ENCODE results near the gene ZFAND3.

The ZFAND3 gene

DNA sequence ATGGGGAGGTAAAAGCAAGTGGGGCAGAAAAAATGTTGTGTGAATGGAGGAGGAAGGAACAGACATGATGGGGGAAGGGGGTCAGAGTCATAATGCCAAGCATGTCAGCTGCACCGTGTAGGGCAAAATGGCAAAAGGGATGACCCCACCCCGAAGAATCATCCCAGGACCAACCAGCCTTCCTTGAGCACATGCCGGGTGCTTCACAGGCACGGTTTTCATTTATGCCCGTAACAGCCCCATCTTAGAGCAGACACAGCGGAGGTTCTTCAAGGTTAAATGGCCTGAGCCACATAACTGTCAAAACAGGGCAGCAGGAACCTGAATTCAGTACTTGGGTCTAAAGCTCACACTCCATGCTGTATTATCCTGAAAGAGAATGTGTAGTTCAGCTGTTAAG is 322.2 kb downstream of the ZFAND3 start:
- no peaks in the 10 kb centered on the region for H3K27me3 ChIP-seq (replicated peaks; ENCODE audit: insufficient read depth, low read length)
- H2AFZ ChIP-seq (ENCODE audit: low read length): no peak overlapping the region
- DNase-seq: no peak
- no peak overlapping the region for H3K27ac ChIP-seq (ENCODE audit: low read length)
- H3K4me3 ChIP-seq (ENCODE audit: low read length): no peak overlapping the region
- H3K9me2 ChIP-seq (replicated peaks; ENCODE audit: insufficient read depth, low read length): no peaks in the 10 kb centered on the region
- TF ChIP-seq EZH2phosphoT487 (IDR thresholded peaks at IDR 0.05; ENCODE audit: low read length) (no peak), EZH2 (optimal IDR thresholded peaks at IDR 0.05; ENCODE audit: low read depth, low read length) (no peak)
- TF ChIP-seq, protein P1, sequence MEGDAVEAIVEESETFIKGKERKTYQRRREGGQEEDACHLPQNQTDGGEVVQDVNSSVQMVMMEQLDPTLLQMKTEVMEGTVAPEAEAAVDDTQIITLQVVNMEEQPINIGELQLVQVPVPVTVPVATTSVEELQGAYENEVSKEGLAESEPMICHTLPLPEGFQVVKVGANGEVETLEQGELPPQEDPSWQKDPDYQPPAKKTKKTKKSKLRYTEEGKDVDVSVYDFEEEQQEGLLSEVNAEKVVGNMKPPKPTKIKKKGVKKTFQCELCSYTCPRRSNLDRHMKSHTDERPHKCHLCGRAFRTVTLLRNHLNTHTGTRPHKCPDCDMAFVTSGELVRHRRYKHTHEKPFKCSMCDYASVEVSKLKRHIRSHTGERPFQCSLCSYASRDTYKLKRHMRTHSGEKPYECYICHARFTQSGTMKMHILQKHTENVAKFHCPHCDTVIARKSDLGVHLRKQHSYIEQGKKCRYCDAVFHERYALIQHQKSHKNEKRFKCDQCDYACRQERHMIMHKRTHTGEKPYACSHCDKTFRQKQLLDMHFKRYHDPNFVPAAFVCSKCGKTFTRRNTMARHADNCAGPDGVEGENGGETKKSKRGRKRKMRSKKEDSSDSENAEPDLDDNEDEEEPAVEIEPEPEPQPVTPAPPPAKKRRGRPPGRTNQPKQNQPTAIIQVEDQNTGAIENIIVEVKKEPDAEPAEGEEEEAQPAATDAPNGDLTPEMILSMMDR (IDR thresholded peaks at IDR 0.05; ENCODE audit: low read length): no peak
- no peaks in the 10 kb centered on the region for H3K36me3 ChIP-seq (replicated peaks; ENCODE audit: insufficient read depth, low read length)
- no peaks in the 10 kb centered on the region for H3F3A ChIP-seq (ENCODE audit: insufficient read depth, low read length)
- H3K9me3 ChIP-seq (replicated peaks; ENCODE audit: insufficient read depth, low read length): no peaks in the 10 kb centered on the region
- H3K4me1 ChIP-seq (ENCODE audit: low read length): no peaks in the 10 kb centered on the region
- no peak overlapping the region for H3K9ac ChIP-seq (ENCODE audit: low read length)
- H3K79me2 ChIP-seq (ENCODE audit: low read length): no peaks in the 10 kb centered on the region
- no peak overlapping the region for H3K4me2 ChIP-seq (ENCODE audit: low read depth, low read length)
- no peaks in the 10 kb centered on the region for H4K20me1 ChIP-seq (ENCODE audit: insufficient read depth, low read length)

- Histone ChIP-seq H3K27me3 (replicated peaks; ENCODE audit: insufficient read depth, low read length) (no peaks in the 10 kb centered on the region), H2AFZ (ENCODE audit: low read length) (no peak overlapping the region), H3K27ac (ENCODE audit: low read length) (no peak overlapping the region), H3K4me1 (ENCODE audit: low read length) (no peaks in the 10 kb centered on the region), H3K4me3 (ENCODE audit: low read length) (no peak overlapping the region), H4K20me1 (ENCODE audit: insufficient read depth, low read length) (no peaks in the 10 kb centered on the region), H3K9me3 (replicated peaks; ENCODE audit: insufficient read depth, low read length) (no peaks in the 10 kb centered on the region), H3K4me2 (ENCODE audit: low read depth, low read length) (no peak overlapping the region), H3F3A (ENCODE audit: insufficient read depth, low read length) (no peaks in the 10 kb centered on the region), H3K36me3 (replicated peaks; ENCODE audit: insufficient read depth, low read length) (no peaks in the 10 kb centered on the region), H3K79me2 (ENCODE audit: low read length) (no peaks in the 10 kb centered on the region), H3K9ac (ENCODE audit: low read length) (no peak overlapping the region), H3K9me2 (replicated peaks; ENCODE audit: insufficient read depth, low read length) (no peaks in the 10 kb centered on the region)
- DNase-seq: no peak
- TF ChIP-seq, protein P1 (IDR thresholded peaks at IDR 0.05; ENCODE audit: low read length): no peak
- TF ChIP-seq EZH2 (optimal IDR thresholded peaks at IDR 0.05; ENCODE audit: low read depth, low read length): no peak
- TF ChIP-seq EZH2phosphoT487 (IDR thresholded peaks at IDR 0.05; ENCODE audit: low read length): no peak
Measured at GRCh38 chr6:38142178-38142902, 322.8 kb downstream of the ZFAND3 start.

DNA sequence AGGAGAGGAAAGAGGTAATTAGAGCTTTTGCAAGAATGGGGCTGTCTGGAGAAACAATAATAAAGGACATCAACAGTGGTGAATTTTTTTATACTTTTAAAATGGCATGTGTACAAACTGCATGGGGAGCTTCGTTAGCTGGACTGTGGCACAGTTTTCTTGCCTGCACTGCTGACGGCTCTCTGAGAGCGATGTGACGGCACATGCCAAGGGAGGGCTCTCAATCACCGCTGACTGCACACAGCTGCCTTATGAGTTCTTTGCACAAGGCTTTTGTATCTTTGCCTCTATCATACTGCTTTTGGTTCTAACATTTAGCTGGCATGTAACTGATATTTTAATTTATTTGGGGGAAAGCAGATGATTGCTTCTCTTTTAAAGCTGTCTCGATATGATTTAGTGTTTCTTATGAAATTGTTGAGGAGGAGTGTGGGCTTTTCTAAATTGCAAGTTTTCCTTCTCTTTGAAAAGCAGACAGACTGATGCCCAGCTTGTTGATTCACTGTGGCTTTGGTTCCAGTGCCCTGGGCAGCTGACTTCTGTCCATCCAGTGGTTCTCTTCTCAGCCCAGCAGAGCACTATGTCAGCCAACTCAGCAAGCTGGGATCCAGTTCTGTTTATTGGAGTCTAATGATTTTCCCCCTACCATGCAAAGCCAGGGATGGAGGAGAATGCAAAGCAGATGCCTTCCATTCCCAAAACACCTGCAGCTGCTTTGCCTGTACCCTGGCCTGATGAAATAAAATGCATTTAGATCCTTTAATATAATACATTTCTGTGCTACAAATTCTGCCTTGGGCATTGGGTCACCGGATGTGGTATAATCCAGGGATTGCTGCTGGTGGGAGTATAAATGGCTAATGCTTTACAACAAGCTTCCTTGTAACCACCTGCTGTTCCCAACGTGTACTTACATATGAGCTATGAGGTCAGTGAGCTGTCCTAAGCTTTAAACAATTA is 323.9 kb downstream of the ZFAND3 start:
- H3K27ac ChIP-seq (ENCODE audit: low read length): no peak overlapping the region
- no peak overlapping the region for H3K4me2 ChIP-seq (ENCODE audit: low read depth, low read length)
- H3K4me3 ChIP-seq (ENCODE audit: low read length): no peak overlapping the region
- H3K27me3 ChIP-seq (replicated peaks; ENCODE audit: insufficient read depth, low read length): no peaks in the 10 kb centered on the region
- no peaks in the 10 kb centered on the region for H3K4me1 ChIP-seq (ENCODE audit: low read length)
- no peaks in the 10 kb centered on the region for H3K9me3 ChIP-seq (replicated peaks; ENCODE audit: insufficient read depth, low read length)
- H3F3A ChIP-seq (ENCODE audit: insufficient read depth, low read length): no peaks in the 10 kb centered on the region
- H3K79me2 ChIP-seq (ENCODE audit: low read length): no peaks in the 10 kb centered on the region
- no peak for DNase-seq
- H2AFZ ChIP-seq (ENCODE audit: low read length): no peak overlapping the region
- no peaks in the 10 kb centered on the region for H3K9me2 ChIP-seq (replicated peaks; ENCODE audit: insufficient read depth, low read length)
- no peak overlapping the region for H3K9ac ChIP-seq (ENCODE audit: low read length)
- no peaks in the 10 kb centered on the region for H4K20me1 ChIP-seq (ENCODE audit: insufficient read depth, low read length)
- TF ChIP-seq, protein P1 (IDR thresholded peaks at IDR 0.05; ENCODE audit: low read length): no peak
- TF ChIP-seq EZH2 (optimal IDR thresholded peaks at IDR 0.05; ENCODE audit: low read depth, low read length): no peak
- no peak for TF ChIP-seq EZH2phosphoT487 (IDR thresholded peaks at IDR 0.05; ENCODE audit: low read length)
- H3K36me3 ChIP-seq (replicated peaks; ENCODE audit: insufficient read depth, low read length): no peaks in the 10 kb centered on the region
